COLO829 (cell line): ENCODE measurements around the gene FGGY.

Source experiments
- DNase-seq: peaks from one replicate; pipeline ENCODE4 v3.0.0; 2012; ENCODE audit warnings: low spot score

Gene FGGY

DNA sequence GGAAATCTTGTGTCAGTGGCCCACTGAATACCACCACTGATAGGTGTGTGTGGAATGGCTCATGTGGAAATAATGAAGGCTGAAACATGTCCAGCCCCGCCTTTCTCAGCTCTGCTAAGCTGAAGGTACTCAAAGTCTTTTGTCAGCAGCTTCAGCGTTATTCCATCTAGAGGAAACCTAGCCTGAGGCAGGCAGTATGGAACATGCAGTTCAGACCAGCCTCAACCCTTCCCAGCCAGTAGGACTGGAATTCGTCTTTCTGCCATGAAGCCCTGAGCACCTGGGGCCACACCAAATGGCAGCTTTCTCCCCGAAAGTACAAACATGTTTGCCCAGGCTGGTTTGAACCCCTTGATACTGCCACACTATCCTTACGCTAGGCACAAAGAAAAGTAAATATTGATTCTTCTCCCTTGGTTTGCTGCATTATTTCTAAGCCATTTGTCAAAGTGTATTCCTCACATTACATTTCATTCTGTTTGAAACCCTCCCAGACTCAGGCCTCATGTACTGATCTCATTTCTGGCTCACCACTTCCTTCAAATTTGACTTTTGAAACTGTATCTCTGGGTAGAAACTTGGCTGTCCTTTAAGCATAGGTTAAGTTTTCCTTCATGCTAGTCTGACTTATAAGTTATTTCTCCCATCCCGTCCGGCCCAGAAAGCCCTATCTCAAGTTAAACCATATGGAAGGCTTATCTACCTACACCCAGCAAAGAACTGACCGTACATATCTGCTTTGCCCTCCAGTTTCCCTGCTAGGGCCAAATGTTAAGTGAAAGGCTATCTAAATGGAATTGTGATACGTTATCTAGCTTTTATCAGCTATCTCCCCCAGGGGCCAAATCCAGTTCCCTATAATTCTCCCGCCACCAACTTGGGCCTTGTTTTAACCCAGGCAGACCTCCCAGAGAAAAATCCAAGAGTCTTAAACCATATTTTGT, 472.2 kb downstream of the FGGY start:
- DNase-seq: no peak

DNA sequence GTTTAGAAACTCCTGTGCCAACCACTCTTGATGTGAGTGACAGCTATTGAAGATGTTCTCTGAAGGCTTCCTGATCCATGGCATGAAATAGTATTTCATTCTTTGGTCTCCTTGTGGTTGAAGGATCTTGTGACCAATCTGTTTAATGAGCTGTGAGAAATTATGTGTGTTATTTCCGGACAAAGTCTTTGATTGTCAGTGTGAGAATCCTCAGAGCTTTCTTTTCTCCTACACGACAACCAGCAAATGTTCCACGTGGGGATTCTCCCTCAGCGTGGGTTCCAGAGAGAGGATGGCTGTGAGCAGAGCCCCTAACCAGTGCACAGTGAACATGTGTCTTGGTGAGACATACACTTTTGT, 472.8 kb downstream of the FGGY start:
- DNase-seq: peak; percentile 37

DNA sequence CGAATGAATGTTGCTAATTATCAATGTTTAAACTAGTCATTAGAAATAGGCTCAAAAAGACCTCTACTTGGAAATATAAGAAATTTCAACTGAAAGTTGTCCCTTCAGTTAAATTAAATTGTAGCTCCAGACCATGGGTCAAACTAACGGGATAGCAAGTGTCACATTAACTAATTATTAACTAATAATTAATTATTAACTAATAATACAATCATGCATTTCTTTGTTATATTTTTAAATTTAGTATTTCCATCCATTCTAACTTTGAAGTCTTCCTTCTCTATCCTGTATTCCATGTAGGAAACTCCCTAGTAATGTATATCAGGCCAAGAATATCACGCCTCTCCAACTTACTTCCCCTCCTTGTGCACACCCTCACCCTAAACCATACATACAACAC, 474.5 kb downstream of the FGGY start:
- no peak for DNase-seq

DNA sequence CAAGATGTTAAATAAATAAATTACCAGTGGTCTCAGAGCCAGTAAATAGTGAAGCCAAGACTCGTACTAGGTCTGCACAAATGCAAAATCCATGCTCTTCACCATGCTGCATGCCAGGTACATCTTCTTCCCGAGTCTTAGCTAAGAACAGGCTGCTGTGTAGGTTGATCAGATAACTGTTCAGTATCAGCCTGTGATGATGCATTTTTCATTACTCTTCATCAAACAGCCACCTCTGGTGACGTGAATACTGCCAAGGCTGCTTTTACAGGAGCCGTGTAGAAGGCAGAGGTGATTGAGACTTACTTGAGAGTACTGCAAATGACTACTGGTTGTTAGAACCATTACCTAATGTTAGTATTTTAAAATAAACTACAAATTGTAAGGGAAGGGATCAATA, 478.6 kb downstream of the FGGY start:
- DNase-seq: no peak

DNA sequence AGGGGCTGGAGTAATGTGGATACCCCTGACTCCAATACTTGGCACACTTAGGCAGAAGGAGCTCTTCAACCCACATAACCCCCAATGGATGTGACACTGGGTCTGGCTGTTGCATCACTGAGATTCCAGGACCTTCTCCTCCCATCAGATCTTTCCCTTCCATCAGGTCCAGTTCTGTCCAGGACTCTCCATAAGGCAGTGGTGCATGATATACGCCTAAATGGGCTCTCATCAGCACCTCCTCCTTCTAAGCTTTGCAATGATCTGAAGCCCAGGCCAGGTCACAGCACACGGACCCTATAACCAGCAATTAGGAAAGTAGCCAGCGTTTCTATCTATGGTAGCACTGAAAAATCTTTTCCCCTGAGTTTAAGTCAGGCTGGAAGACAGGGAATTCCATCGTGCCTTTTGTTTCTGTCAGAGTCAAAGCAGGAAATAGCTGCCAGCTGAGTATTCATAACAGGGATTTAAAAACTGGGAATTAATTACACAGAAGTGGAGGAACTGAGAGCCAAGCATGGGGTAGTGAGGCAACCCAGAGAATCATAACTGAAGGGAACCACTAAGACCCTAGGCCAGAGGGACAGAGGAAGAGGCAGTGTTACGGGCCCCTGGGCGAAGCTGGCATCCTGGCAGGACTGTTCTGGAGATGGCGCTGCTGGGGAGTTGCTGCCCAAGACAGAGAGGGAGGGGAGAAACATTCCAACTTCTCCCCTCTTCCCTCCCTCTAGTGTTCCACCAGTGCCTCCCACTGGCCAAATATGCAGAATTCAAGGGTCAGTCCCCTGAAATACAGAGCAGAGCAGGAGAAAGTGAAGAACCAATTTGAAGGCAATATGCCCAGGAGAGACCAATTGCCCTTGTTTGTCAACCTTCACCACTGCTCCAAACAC, 480.3 kb downstream of the FGGY start:
- DNase-seq: no peak

DNA sequence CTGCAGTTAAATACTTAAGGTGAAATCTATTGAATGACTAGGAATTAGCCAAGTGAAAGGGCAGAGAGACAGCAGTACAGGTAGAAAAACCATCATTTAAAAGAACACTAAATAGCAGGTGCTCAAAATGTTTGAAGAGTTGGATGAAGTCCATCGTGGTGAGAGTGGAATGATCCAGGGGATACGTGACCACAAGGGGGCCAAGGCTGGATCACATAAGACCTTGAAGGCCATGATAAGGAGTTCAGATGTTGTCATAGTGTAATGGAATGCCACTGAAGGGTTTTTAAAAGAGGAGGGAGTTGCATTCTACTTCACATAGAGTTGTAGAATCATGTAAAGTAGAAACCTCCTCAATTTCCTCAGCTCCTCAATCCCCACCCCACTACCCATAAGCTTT, 483.1 kb downstream of the FGGY start:
- no peak for DNase-seq

DNA sequence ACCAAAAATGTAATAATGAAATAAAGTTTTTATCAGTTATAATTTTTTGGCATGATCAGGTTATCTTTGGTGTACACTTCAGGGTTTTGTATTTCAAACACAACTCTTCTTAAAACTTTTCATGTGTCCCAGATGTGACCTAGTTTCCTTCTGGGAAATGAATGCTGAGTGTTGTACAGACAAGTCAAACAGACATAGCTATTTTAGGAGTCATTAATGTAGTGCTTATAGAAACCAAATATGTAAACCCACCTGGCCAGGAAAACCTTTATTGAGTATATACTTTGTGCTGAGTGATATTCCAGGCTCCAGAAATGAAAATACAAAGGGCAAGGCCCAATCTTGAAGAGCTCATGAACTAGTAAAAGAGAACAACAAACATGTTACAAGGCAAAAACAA, 491.9 kb downstream of the FGGY start:
- DNase-seq: no peak

DNA sequence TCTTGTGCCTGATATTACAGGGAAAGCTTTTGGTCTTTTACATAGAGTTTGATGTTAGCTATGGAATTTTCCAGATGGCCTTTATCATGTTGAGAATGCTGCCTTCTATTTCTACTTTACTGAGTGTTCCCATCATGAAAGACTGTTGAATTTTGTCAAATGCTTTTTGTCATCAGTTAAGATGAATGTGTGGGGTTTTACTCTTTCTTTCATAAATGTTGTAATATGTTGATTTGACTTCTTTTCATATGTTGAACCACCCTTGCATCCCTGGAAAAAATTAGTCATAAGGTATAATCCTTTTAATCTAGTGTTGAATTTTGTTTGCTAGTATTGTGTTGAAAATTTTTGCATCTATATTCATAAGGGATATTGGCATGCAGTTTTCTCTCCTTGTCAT, 501.7 kb downstream of the FGGY start:
- no peak for DNase-seq

DNA sequence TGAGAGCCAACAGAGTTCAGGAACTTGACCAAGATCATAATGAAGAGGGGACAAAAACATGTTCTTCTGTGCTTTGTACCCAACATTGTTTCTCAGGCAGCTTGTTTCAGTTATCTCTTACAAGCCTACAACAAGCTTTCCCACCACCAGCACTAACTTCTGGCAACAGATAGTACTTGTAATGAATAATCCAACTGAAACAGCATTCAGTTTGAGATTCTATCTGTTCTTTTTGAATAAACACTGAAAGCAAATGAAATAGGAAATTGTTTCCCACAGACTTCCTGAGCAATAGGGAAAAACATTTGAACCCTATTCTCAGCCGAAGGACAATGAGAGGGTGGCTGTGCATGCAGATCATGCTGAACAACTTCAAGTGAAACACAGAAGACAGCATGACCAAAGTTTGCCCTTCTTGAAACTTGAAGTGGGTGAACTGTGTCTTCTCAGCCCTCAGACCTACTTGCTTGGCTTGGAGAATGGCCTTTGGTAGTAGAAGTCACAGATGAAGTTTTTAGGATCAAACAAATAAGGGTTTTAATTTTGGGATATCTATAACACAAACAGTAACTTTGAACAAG, 506.7 kb downstream of the FGGY start:
- no peak for DNase-seq

DNA sequence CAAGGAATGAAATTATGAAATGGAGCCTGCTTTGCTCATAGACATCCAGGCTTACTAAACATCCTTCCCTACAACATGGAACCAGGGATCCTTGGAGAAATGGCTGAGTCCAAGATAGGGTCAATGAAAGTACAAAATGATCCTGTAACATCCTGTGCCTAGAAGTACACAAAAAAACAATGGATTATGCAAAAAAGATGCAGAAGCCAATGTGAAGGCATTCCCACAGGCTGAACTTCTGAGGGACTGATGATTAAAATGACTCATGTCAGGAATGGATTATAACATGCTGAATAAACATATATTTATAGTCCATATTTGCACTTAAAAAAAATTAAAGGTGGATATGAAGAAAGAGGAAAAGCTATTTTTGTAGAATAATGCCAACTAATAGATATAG, 507.4 kb downstream of the FGGY start:
- no peak for DNase-seq

DNA sequence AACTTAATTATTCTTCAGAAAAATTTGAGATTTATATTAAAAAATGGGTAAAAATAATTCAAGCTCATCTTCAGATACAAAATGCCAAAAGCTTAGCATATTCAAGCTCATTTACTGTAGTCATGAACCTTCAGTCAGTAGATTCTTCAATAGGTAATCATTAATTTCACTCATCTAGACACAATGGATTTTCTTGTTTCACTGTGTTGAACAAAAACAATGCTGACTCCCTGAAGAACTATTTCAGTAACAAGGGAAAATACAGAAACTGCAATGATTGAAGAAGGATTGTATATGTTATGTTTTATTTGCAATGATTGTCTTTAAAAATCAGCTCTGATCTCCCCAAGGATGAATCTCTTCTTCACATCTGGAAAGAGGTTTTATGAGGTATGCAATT, 508.7 kb downstream of the FGGY start:
- no peak for DNase-seq
